Subcutaneous adipose tissue (tissue), 4 donors: Measurements from ENCODE around the gene GPR35. TPM values are rescaled to one million over a fixed set of nuclear protein-coding genes. Genes with fewer than 3 reads are reported as not detected.

Experiments
- total RNA-seq, 4 donors: library from RNA; depleted of rRNA; stranded (reverse); fragments of >200 nt; gene quantifications; one replicate each; pipeline ENCODE4 v1.1.0, GENCODE V29; 2016
- TF ChIP-seq, protein P1 (sequence below): fragments of 450-650 bp; IDR thresholded peaks from one replicate; pipeline ENCODE4 v1.5.1; 2016; ENCODE audit warnings: low read depth, mild to moderate bottlenecking, control low read depth, antibody characterized with exemption, moderate library complexity

GPR35 gene
- total RNA-seq, 4 donors from 2014 or later, result 0.44 to 3.9 (median 0.94) TPM; not detected in 1

GRCh38 chr2:240594511-240595380, 30.5 kb upstream of the GPR35 start:
- TF ChIP-seq, protein P1, sequence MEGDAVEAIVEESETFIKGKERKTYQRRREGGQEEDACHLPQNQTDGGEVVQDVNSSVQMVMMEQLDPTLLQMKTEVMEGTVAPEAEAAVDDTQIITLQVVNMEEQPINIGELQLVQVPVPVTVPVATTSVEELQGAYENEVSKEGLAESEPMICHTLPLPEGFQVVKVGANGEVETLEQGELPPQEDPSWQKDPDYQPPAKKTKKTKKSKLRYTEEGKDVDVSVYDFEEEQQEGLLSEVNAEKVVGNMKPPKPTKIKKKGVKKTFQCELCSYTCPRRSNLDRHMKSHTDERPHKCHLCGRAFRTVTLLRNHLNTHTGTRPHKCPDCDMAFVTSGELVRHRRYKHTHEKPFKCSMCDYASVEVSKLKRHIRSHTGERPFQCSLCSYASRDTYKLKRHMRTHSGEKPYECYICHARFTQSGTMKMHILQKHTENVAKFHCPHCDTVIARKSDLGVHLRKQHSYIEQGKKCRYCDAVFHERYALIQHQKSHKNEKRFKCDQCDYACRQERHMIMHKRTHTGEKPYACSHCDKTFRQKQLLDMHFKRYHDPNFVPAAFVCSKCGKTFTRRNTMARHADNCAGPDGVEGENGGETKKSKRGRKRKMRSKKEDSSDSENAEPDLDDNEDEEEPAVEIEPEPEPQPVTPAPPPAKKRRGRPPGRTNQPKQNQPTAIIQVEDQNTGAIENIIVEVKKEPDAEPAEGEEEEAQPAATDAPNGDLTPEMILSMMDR, result no peak

DNA sequence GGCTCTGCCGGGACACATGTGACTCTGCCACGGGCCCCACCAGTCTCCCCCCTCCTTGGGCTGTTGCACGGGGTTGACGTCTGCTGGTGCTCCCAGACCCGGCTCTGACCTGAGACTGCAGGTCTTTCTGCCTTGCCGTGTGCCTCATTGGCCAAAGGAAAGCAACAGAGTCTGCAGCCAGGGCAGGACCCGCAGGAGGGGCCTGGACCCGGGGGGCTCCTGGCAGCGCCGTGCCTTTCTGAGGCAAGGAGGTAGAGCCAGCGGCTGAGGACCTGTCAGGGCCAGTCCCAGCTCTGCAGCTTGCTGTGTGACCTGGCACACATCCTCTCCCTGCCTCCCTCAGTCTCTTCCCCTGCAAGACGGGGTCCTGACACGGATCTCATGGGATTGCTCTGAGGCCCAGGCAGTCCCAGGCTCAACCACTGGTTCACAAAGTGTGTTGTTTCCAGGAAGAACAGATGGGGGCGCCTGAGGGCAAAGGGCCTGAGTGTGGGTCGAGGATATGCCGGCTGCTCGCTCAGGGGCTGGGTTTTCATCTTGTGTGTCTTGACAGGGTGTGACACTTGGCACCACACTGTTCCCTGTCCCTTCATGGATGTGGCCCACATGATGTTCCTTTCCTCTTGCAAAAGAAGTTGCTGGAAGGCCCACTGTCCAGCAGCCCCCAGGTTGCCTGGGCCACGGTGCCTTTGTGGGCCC, 29.8 kb upstream of the GPR35 start:
- TF ChIP-seq, protein P1, result no peak

- TF ChIP-seq, protein P1, result no peak
Observed at GRCh38 chr2:240596080-240596460, 29.2 kb upstream of the GPR35 start.

DNA sequence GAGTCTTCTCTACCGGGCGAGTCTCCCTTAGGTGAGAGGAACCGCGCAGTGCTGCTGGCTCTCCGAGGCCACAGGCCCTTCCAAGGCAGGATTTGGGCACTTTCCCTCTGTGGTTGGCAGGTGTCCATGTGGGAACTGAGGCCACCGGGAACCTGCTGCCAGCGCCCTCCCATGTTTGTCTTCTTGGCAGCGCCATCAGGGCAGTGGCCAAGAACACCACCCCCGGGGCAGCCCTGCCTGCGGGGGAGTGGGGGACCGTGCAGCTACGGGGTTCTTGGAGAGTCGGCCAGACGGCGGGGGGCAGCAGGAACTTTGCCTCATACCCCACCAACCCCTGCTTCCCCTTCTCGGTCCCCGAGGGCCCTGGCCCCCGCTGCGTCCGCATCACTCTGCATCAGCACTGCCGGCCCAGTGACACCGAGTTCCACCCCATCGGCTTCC, 28.8 kb upstream of the GPR35 start:
- TF ChIP-seq, protein P1, result no peak

DNA sequence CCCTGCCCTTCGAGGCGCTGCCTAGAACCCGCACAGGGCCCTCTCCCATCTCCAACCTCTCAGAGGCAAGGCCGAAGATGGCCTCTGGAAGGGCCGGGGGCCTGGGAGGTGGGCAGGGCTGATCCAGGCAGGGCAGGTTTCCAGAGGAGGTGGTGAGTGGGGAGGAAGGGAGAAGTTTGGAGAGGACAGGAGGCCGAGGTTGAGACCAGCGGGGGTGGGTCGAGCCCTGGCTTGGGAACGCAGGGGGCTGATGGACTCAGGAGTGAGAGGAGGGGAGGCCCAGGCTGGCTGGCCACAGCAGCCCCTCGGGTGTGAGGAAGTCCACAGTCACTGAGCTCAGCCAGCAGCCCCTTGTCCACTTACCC, 28.2 kb upstream of the GPR35 start:
- TF ChIP-seq, protein P1, result no peak

DNA sequence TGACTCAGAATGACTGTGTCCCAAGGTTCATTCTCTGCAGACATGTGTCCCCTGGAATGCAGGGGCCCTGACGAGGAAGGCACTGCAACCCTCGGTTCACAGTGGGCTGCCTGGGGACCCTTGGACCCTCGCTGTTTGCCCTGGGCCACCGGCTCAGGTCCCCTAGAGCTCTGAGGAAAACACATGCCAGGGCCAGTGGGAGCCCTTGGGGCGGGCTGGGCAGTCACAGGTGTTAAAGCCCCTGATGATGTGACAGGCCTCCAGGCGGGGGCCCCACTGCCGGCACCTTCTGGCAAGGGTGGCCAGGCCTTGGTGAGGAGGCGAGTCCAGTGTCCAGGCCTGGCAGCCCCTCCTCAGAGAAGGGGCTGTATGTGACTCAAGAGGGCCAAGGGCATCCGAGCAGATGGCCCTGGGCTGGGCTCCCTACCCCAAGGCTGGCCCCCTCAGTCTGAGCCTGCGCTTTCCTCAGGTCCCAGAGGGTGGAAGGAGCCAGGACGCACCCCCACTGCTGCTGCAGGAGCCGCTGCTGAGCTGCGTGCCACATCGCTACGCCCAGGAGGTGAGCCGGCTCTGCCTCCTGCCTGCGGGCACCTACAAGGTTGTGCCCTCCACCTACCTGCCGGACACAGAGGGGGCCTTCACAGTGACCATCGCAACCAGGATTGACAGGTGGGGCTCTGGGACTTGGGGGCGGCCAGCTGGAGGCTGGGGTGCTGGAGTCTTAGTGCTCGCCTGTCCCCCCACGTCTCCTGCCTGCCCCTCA, 27.7 kb upstream of the GPR35 start:
- TF ChIP-seq, protein P1, result no peak
